ENCODE results near the gene F7.
"Not testable (repeated sequence)": the region's sequence is repeated elsewhere in the genome, so short reads cannot be mapped to it uniquely, and the experiment has no call there.

F7 gene

DNA sequence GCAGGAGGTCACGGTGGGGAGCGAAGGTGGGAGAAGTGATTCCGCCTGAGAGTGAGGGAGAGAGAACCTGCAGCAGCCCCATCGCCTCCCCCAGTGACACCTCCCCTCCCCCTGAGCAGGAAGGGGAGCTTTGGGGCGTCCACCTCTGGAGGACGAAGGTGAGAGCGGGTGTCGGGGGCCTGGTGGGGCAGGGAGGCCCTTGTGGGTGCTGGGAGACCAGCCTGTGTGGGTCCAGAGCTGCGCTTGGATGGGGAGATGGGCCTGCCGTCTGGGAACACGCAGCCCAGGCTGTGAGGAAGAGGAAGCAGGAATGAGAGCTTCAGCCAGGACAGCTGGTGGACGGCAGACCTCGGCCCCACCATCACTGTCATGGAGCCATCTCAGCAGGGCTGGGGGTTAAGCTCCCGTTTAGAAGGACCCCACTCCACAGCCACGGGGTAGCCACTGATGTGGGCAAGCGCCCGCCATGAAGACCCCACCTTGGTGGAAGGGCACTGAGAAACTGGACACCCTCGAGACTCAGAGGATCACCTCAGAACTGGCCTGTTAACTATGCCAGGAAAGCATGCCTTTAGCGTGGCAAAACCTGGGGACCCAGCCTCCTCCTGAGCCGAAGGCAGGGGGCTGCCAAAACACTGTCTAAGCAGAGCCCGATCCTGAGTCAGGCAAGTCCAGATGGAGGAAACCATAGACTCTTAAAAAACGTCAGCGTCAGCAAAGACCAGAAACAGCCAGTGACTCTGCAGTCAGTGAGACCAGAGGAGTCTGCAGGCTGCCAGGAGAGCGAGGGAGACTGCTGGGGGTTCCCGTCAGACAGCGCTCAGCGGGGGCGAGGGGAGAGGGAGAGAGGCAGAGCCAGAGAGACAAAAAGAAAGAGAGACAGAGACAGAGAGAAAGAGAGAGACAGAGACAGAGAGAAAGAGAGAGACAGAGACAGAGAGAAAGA lies 46.4 kb downstream of the F7 start:
- ATAC-seq: no peak
- peaks cover 18% of the 10 kb centered on the region for H3K4me1 Mint-ChIP-seq
- H3K27me3 Mint-ChIP-seq: peaks cover 54% of the 10 kb centered on the region
- no peaks in the 10 kb centered on the region for H3K36me3 Mint-ChIP-seq
- peaks cover 9% of the 10 kb centered on the region for H3K9me3 Mint-ChIP-seq
- H3K4me3 Mint-ChIP-seq: peak overlapping the region; percentile 68
- peak overlapping the region; percentile 8 for H3K27ac Mint-ChIP-seq

- Mint-ChIP-seq H3K27ac (peak overlapping the region; percentile 8), H3K27me3 (peaks cover 48% of the 10 kb centered on the region), H3K36me3 (no peaks in the 10 kb centered on the region), H3K4me1 (peaks cover 18% of the 10 kb centered on the region), H3K4me3 (peak overlapping the region; percentile 68), H3K9me3 (peaks cover 9% of the 10 kb centered on the region)
- no peak for ATAC-seq
Observed at GRCh38 chr13:113152691-113152983, 47.0 kb downstream of the F7 start.

DNA sequence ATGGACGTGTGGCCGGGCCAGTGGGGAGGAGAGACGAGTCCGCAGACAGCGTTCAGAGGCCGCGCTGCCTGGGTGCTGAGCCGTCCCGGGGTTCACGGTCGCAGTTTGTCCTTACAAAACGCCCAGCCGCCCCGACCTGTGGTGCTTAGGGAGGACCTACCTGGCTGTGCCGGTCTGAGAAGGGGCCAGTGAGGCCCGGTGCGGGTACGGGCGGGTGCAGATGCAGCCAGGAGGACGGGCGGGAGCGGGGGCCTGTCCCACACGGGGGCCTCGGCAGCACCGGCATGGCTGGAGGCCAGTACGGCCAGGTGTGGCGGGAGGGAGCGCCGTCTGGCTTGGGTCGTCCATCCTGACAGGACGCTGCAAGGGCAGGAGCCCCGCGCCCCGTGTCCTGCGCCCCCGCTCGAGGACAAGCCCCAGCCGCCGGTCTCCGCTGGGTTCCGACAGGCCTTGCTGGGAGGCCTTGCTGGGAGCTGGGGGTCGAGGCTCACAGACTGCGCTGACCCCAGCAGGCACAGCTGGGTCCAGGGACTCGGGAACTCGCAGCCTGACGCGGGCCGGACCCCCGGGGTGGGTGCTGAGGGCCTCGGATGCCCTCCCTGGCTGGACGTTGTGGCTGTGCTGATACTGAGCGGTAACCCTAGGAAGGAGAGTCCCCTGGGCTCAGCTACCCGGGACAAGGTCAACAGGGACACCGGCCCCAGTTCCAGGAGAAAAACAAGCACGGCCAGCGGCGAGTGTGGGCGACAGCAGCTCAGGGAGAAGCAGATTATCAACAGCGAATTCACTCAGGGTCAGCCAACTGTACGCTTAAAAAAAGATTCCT lies 47.6 kb downstream of the F7 start:
- ATAC-seq: peak; percentile 46
- H3K36me3 Mint-ChIP-seq: no peaks in the 10 kb centered on the region
- H3K4me3 Mint-ChIP-seq: peak overlapping the region; percentile 75
- peaks cover 11% of the 10 kb centered on the region for H3K9me3 Mint-ChIP-seq
- H3K27me3 Mint-ChIP-seq: peaks cover 45% of the 10 kb centered on the region
- peak overlapping the region; percentile 8 for H3K27ac Mint-ChIP-seq
- H3K4me1 Mint-ChIP-seq: peaks cover 18% of the 10 kb centered on the region

GRCh38 chr13:113153810-113154748 lies 48.5 kb downstream of the F7 start:
- Mint-ChIP-seq H3K9me3 (peaks cover 12% of the 10 kb centered on the region), H3K27me3 (peaks cover 36% of the 10 kb centered on the region), H3K36me3 (no peaks in the 10 kb centered on the region), H3K4me3 (peak overlapping the region; percentile 75), H3K27ac (peak overlapping the region; percentile 8), H3K4me1 (peaks cover 18% of the 10 kb centered on the region)
- ATAC-seq: peak; percentile 81

DNA sequence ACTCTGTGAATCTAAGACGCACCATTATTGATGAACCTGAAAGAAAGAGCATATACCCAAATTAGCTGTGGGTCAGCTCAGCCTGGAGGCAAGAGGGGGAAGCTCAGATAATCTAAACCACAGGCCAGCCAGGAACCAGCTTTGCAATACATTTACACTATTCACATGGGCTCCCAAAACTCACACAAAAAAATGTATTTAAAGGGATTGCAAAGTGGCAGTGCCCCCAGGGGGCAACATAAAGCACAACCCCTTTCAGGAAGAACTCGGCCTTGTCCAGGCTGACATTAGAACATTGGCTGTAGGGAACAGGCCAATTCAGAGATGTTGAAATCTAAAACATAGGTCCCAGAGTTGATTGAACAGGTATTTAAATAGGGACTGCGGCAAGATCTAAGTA lies 49.6 kb downstream of the F7 start:
- Mint-ChIP-seq H3K4me3 (no peak overlapping the region), H3K36me3 (no peaks in the 10 kb centered on the region), H3K27me3 (peaks cover 29% of the 10 kb centered on the region), H3K4me1 (peaks cover 18% of the 10 kb centered on the region), H3K27ac (no peak overlapping the region), H3K9me3 (peaks cover 12% of the 10 kb centered on the region)
- no peak for ATAC-seq

GRCh38 chr13:113155982-113156655 lies 50.5 kb downstream of the F7 start:
- H3K4me1 Mint-ChIP-seq: peaks cover 20% of the 10 kb centered on the region
- no peak overlapping the region for H3K27ac Mint-ChIP-seq
- ATAC-seq: no peak
- no peaks in the 10 kb centered on the region for H3K36me3 Mint-ChIP-seq
- no peak overlapping the region for H3K4me3 Mint-ChIP-seq
- H3K9me3 Mint-ChIP-seq: peaks cover 12% of the 10 kb centered on the region
- peaks cover 24% of the 10 kb centered on the region for H3K27me3 Mint-ChIP-seq

GRCh38 chr13:113157206-113157928 lies 51.8 kb downstream of the F7 start:
- H3K4me1 Mint-ChIP-seq: peaks cover 13% of the 10 kb centered on the region
- no peaks in the 10 kb centered on the region for H3K36me3 Mint-ChIP-seq
- no peak overlapping the region for H3K27ac Mint-ChIP-seq
- no peak overlapping the region for H3K4me3 Mint-ChIP-seq
- H3K27me3 Mint-ChIP-seq: peaks cover 17% of the 10 kb centered on the region
- H3K9me3 Mint-ChIP-seq: peaks cover 12% of the 10 kb centered on the region
- no peak for ATAC-seq

DNA sequence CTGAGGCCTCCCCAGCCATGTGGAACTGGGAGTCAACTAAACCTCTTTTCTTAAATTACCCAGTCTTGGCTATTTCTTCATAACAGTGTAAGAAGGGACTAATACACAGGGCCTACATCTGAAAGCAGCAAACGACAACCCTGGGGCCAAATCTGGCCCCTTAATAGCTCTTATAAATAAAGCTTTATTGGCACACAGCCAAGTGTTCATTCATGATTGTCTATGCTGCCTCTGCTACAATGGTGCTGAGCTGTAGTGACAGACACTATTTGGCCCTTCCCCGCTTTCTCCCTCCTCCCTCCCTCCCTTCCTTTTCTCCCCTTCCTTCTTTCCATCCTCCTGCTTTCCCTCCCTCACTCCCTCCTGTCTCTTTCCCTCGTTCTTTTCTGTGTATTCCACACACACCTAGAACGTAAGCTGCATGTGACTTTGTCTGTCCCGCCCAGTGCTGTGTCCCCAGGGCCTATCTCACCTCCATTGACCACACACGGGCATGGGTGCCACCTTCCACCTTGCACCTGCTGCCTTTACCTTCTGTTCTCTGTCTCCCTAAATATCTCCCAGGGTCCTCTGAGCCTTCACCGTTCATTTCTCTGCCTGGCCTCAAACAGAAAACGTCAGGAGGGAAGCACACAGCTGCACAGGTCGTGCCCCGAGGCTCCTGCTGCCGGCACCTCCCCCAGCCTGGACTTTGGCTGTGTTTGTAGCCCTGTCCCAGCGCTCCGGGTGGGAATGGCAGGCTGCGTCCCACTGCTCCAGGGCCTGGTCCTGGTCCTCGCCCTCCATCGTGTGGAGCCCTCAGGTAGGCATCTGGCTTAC lies 52.5 kb downstream of the F7 start, which contains the start of gene PROZ:
Gene PROZ (plus strand): TSS at position 720 of the 819 bp plus-strand sequence. CDS start 13 bp downstream, at position 733.
- Mint-ChIP-seq H3K4me3 (no peak within 1 kb of the TSS), H3K4me1 (peaks cover 11% of the 10 kb centered on the region), H3K36me3 (no peaks in the 10 kb centered on the region), H3K9me3 (peaks cover 12% of the 10 kb centered on the region), H3K27ac (no peak within 1 kb of the TSS), H3K27me3 (peaks cover 15% of the 10 kb centered on the region)
- no peak for ATAC-seq

DNA sequence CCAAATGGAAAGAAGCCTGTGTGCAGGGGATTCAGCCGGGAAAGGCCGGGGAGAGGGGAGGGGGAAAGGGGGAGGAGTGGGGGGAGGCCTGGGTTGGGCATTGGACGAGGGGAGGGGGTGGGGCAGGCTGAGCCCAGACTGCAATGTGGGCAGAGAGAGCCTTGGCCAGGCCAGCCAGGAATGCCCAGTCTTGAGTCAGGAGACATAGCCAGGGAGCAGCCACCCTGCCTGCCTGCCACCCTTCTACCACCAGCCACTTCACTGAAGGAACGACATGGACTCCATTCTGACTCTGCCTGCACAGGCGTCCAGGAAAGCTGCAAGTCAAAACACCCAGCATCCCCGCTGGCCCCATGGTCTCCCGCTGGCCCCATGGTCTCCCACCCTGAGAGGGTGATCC lies 53.4 kb downstream of the F7 start:
- Mint-ChIP-seq H3K36me3 (no peaks in the 10 kb centered on the region), H3K27me3 (peaks cover 21% of the 10 kb centered on the region), H3K9me3 (peaks cover 12% of the 10 kb centered on the region), H3K4me1 (peaks cover 14% of the 10 kb centered on the region), H3K27ac (no peak overlapping the region), H3K4me3 (no peak overlapping the region)
- ATAC-seq: no peak

- H3K27me3 Mint-ChIP-seq: peaks cover 21% of the 10 kb centered on the region
- no peaks in the 10 kb centered on the region for H3K36me3 Mint-ChIP-seq
- H3K4me1 Mint-ChIP-seq: peaks cover 14% of the 10 kb centered on the region
- no peak overlapping the region for H3K27ac Mint-ChIP-seq
- no peak overlapping the region for H3K4me3 Mint-ChIP-seq
- peaks cover 12% of the 10 kb centered on the region for H3K9me3 Mint-ChIP-seq
- ATAC-seq: no peak
Observed at GRCh38 chr13:113159701-113160100, 54.1 kb downstream of the F7 start.

DNA sequence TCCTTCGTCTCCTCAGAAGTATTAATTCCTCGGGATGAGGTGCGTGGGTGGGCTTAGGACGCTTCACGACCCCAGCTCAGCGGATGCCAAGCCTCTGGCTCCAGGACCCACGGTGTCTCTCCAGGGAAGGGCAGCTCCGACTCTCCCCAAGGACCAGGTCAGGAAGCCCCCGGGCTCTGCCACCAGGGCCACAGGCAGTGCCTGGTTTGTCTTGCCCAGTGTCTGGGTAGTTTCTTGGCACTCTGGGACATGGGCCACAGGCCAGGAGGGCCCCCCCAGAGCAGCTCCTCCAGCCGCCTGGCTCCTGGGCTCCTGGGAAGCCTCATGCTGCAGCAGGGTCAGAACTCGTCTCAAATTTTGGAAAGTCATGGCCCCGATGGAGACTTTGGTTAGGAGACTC lies 55.4 kb downstream of the F7 start:
- Mint-ChIP-seq H3K27ac (peak overlapping the region; percentile 48), H3K9me3 (peaks cover 3% of the 10 kb centered on the region), H3K36me3 (no peaks in the 10 kb centered on the region), H3K27me3 (peaks cover 21% of the 10 kb centered on the region), H3K4me3 (no peak overlapping the region), H3K4me1 (peaks cover 14% of the 10 kb centered on the region)
- ATAC-seq: no peak

- H3K36me3 Mint-ChIP-seq: no peaks in the 10 kb centered on the region
- peak overlapping the region; percentile 48 for H3K27ac Mint-ChIP-seq
- H3K27me3 Mint-ChIP-seq: peaks cover 21% of the 10 kb centered on the region
- ATAC-seq: no peak
- H3K4me3 Mint-ChIP-seq: no peak overlapping the region
- H3K4me1 Mint-ChIP-seq: peaks cover 14% of the 10 kb centered on the region
- peaks cover 3% of the 10 kb centered on the region for H3K9me3 Mint-ChIP-seq
Observed at GRCh38 chr13:113161433-113161832, 55.8 kb downstream of the F7 start.

- not testable (repeated sequence) for ATAC-seq, H3K4me3 Mint-ChIP-seq, H3K36me3 Mint-ChIP-seq, H3K9me3 Mint-ChIP-seq, H3K27ac Mint-ChIP-seq
- Mint-ChIP-seq H3K27me3 (peaks cover 21% of the 10 kb centered on the region), H3K4me1 (peaks cover 14% of the 10 kb centered on the region)
Observed at GRCh38 chr13:113161975-113162374, 56.4 kb downstream of the F7 start.
